Activated CD4-positive, alpha-beta T cell treated with anti-CD3 and anti-CD28 coated beads for 48 hours (primary cell): Measurements from ENCODE around the gene FMNL3.
"Not testable (repeated sequence)": the region's sequence is repeated elsewhere in the genome, so short reads cannot be mapped to it uniquely, and the experiment has no call there.

Source experiments
- DNase-seq: peaks from one replicate; pipeline ENCODE4 v3.0.0-alpha.2; 2020

Gene FMNL3

GRCh38 chr12:49627752-49628360, 79.3 kb downstream of the FMNL3 start:
- no peak for DNase-seq

GRCh38 chr12:49626836-49627235, 80.4 kb downstream of the FMNL3 start:
- no peak for DNase-seq

- DNase-seq, result peak; percentile 50
Measured at GRCh38 chr12:49626169-49626835, 80.9 kb downstream of the FMNL3 start.

GRCh38 chr12:49624921-49625577, 82.2 kb downstream of the FMNL3 start:
- no peak for DNase-seq

GRCh38 chr12:49623142-49623904, 83.9 kb downstream of the FMNL3 start, which contains the start of gene PRPF40B:
Gene PRPF40B (plus strand): TSS chr12:49623561. CDS start chr12:49623591, 30 bp downstream.
- DNase-seq, result peak; percentile 89

- peak; percentile 66 for DNase-seq
Measured at GRCh38 chr12:49622501-49623141, 84.6 kb downstream of the FMNL3 start.

- no peak for DNase-seq
Measured at GRCh38 chr12:49621651-49622500, 85.3 kb downstream of the FMNL3 start.

- DNase-seq, result no peak
Measured at GRCh38 chr12:49619286-49619685, 87.9 kb downstream of the FMNL3 start.

GRCh38 chr12:49618576-49618975, 88.6 kb downstream of the FMNL3 start:
- DNase-seq, result no peak

GRCh38 chr12:49616533-49617219, 90.5 kb downstream of the FMNL3 start:
- DNase-seq, result no peak

GRCh38 chr12:49615725-49616124, 91.5 kb downstream of the FMNL3 start:
- DNase-seq, result no peak

GRCh38 chr12:49612210-49612609, 95.0 kb downstream of the FMNL3 start:
- DNase-seq, result no peak

GRCh38 chr12:49610785-49611184, 96.4 kb downstream of the FMNL3 start:
- not testable (repeated sequence) for DNase-seq

GRCh38 chr12:49609875-49610154, 97.4 kb downstream of the FMNL3 start:
- no peak for DNase-seq

GRCh38 chr12:49609059-49609874, 97.9 kb downstream of the FMNL3 start:
- no peak for DNase-seq

GRCh38 chr12:49605539-49605938, 101.7 kb downstream of the FMNL3 start, which contains the start of gene FAM186B:
Gene FAM186B (minus strand): TSS chr12:49605639. CDS start chr12:49605477, 162 bp downstream.
- DNase-seq, result not testable (repeated sequence)

- no peak for DNase-seq
Measured at GRCh38 chr12:49604856-49605255, 102.3 kb downstream of the FMNL3 start.

- DNase-seq, result no peak
Measured at GRCh38 chr12:49603721-49604120, 103.5 kb downstream of the FMNL3 start.

- no peak for DNase-seq
Measured at GRCh38 chr12:49599961-49600360, 107.2 kb downstream of the FMNL3 start.

- no peak for DNase-seq
Measured at GRCh38 chr12:49598527-49598926, 108.7 kb downstream of the FMNL3 start.
